ENCODE results near the gene TBC1D2B. TPM values are rescaled to one million over a fixed set of nuclear protein-coding genes. Genes with fewer than 3 reads are reported as not detected.
"Not testable (repeated sequence)": the region's sequence is repeated elsewhere in the genome, so short reads cannot be mapped to it uniquely, and the experiment has no call there.

TBC1D2B gene
- polyA plus RNA-seq, 1 donor from 2014 or later: 9.4 TPM

GRCh38 chr15:77951105-77951786 lies 126.3 kb downstream of the TBC1D2B start:
- not testable (repeated sequence) for H3K4me3 ChIP-seq (ENCODE audit: low read length); H3K9me2 ChIP-seq (ENCODE audit: insufficient read depth, low read length); H3F3A ChIP-seq (ENCODE audit: insufficient read depth, low read length, poor library complexity, severe bottlenecking); H3K36me3 ChIP-seq (ENCODE audit: insufficient read depth, low read length); H3K27ac ChIP-seq (ENCODE audit: low read length); H3K4me2 ChIP-seq (ENCODE audit: low read length); H2AFZ ChIP-seq (ENCODE audit: low read depth, low read length); H3K27me3 ChIP-seq (ENCODE audit: insufficient read depth, low read depth, low read length); H3K9me3 ChIP-seq (ENCODE audit: low read length); H3K79me2 ChIP-seq (replicated peaks; ENCODE audit: insufficient read depth, low read length); H4K20me1 ChIP-seq (ENCODE audit: insufficient read depth); H3K9ac ChIP-seq (ENCODE audit: low read length)

GRCh38 chr15:77950470-77950869 lies 127.0 kb downstream of the TBC1D2B start:
- not testable (repeated sequence) for H4K20me1 ChIP-seq (ENCODE audit: insufficient read depth); H3F3A ChIP-seq (ENCODE audit: insufficient read depth, low read length, poor library complexity, severe bottlenecking); H3K36me3 ChIP-seq (ENCODE audit: insufficient read depth, low read length); H3K9ac ChIP-seq (ENCODE audit: low read length); H3K4me3 ChIP-seq (ENCODE audit: low read length); H3K27me3 ChIP-seq (ENCODE audit: insufficient read depth, low read depth, low read length); H3K9me2 ChIP-seq (ENCODE audit: insufficient read depth, low read length); H3K79me2 ChIP-seq (replicated peaks; ENCODE audit: insufficient read depth, low read length); H3K9me3 ChIP-seq (ENCODE audit: low read length); H3K27ac ChIP-seq (ENCODE audit: low read length); H3K4me2 ChIP-seq (ENCODE audit: low read length); H2AFZ ChIP-seq (ENCODE audit: low read depth, low read length)

- Histone ChIP-seq H3K79me2 (replicated peaks; ENCODE audit: insufficient read depth, low read length) (no peaks in the 10 kb centered on the region), H3K27me3 (ENCODE audit: insufficient read depth, low read depth, low read length) (no peaks in the 10 kb centered on the region), H2AFZ (ENCODE audit: low read depth, low read length) (no peak overlapping the region), H4K20me1 (ENCODE audit: insufficient read depth) (no peaks in the 10 kb centered on the region), H3K36me3 (ENCODE audit: insufficient read depth, low read length) (no peaks in the 10 kb centered on the region), H3K4me2 (ENCODE audit: low read length) (no peak overlapping the region), H3K27ac (ENCODE audit: low read length) (no peak overlapping the region), H3K9ac (ENCODE audit: low read length) (no peak overlapping the region), H3K4me3 (ENCODE audit: low read length) (no peak overlapping the region), H3K9me2 (ENCODE audit: insufficient read depth, low read length) (no peaks in the 10 kb centered on the region), H3K9me3 (ENCODE audit: low read length) (no peaks in the 10 kb centered on the region), H3F3A (ENCODE audit: insufficient read depth, low read length, poor library complexity, severe bottlenecking) (no peaks in the 10 kb centered on the region)
- no peak for TF ChIP-seq MXI1 (conservative IDR thresholded peaks at IDR 0.05; ENCODE audit: poor library complexity, severe bottlenecking)
Measured at GRCh38 chr15:77945566-77945965, 131.9 kb downstream of the TBC1D2B start.

Small RNA genes within 50 kb of the gene (small RNA-seq; reads per million reads assigned to genes)
- 0 reads per million in 3 experiments for gene RF00092

Other genes starting within 250 kb of the TBC1D2B start
- gene SH2D7, start 14.8 kb upstream of the TBC1D2B start, polyA plus RNA-seq: not detected in 2 replicates
- 22.6 and 32.4 TPM in 2 replicates for gene CIB2, start 53.7 kb upstream of the TBC1D2B start, polyA plus RNA-seq
- 90.7 and 97.9 TPM in 2 replicates for gene IDH3A, start 71.7 kb upstream of the TBC1D2B start, polyA plus RNA-seq
- 0.04 and 0.32 TPM in 2 replicates for gene ACSBG1, start 156.9 kb upstream of the TBC1D2B start, polyA plus RNA-seq
- 0.66 TPM in 1 of 2 replicates, not detected in the other for gene DNAJA4, start 186.9 kb upstream of the TBC1D2B start, polyA plus RNA-seq
- 160 and 170 TPM in 2 replicates for gene SKIC8, start 221.9 kb upstream of the TBC1D2B start, polyA plus RNA-seq

All from neural cell (in vitro differentiated cells).